HCT116 (cell line): Measurements from ENCODE around the gene KAZN.

ENCODE experiments used
- CBX3 ChIP-seq: IDR thresholded peaks from 2 replicates; pipeline ENCODE4 v1.6.1; 2012; ENCODE audit warnings: low read depth
- POLR2A ChIP-seq: IDR thresholded peaks from 2 replicates; pipeline ENCODE4 v1.7.0; 2011; ENCODE audit warnings: borderline replicate concordance; ENCODE audit not compliant: insufficient read depth, insufficient read length; ENCODE audit errors: extremely low read depth

DNA sequence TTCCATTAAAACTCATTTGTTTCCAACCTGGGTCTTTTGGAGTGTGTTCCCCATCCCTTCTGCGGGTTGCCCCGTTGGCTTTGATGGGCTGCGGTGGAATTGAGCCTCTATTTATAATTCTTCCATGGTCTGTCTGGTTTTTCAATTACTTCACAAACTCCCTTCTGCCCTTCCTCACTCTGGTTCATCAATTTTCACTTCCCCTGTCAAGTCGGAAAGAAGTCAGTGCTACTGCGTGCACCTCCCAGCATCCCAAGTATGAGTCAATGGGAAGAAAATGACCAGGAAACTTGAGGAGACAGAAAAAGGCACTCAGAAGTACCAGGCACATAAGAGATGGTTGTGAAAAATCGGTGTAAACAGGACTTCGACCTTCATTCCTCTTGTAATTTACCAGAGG, 126.2 kb downstream of the KAZN start:
- TF ChIP-seq POLR2A (no peak), CBX3 (no peak)
